GM21360 (cell line): ENCODE results near the gene NR5A1.

Experiments
- ATAC-seq: cut with Tn5 transposase; IDR thresholded peaks from one replicate; pipeline ENCODE4 v1.9.1; 2021; ENCODE audit warnings: mild to moderate bottlenecking, moderate library complexity; ENCODE audit not compliant: unreplicated experiment

NR5A1 gene

DNA sequence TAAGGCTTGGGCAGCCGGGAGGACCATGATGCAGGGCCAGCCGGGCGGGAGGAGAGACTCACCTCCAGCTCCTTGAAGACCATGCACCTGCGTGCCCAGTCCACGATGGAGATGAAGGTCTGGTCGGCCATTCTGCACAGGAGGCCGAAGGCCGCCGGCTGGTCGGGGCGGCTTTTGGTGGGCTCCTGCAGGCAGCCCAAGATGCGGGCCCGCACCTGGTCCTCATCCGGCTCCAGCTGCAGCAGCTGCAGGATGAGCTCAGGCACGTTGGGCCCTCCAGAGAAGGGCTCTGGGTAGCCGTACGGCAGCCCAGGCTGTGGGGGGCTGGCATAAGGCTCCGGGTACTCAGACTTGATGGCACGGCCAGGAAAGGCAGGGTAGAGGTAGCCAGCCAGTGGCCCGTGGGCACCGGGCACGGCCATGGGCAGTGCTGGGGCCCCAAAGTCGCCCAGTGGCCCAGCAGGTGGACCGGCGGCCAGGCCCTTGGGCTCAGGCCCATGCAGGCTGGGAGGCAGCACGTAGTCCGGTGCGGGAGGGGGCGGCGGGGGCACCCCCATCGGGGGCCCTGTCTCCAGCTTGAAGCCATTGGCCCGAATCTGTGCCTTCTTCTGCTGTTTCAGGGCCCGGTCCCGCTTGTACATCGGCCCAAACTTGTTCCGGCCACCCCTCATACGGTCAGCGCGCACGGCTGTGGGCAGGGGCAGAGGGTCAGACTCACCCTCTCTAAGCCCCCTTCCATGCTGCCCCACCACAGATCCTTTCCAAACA lies 7.0 kb downstream of the NR5A1 start:
- no peak for ATAC-seq

DNA sequence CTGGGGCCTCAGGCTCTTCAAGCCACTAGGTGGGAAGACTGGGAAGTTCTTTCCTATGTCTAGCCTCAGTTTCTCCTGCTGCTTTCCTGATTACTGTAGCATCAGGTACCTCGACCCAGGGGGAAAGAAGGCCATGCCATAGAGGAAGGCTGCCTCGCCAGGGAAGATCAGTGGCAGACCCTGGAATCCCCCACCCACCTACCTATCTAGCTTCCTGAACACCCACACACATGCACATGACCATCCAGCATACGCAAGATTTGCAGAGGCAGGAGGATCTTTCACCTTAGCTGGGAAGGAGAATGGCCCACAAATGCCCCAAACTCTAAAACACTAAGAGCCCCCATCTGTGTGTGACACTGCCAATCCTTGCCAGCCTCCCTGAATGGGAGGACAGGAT lies 8.0 kb downstream of the NR5A1 start:
- ATAC-seq, result peak; percentile 41

DNA sequence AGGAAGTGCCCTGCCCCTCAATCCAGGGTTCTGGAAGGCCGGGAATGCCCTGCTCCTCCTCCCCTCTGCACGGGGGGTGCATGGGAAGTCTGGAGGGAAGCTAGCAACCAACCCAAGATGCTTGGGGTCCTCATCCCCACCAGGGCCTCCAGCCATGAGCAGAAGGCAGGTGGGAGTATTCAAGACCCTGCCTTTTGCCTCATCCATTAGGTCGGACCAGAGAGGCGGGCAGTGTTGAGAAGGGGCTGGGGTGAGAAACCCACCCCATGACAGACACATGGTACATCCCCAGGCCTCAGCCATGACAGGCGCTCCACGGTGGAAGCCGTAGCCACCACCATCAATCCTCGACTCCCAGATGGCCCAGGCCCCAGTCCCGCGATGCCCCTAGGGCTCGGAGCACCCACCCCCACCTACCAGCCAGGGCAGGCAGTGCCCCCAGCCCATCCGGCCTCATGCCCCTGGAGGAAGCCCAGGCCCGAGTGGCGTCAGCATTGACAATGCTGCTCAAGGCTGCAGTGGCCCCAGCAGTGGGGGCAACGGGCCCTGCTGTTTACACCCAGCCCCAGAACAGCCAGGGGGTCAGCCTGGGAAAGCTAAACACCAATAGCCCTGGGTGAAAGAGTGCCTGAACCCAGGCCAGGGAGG lies 8.6 kb downstream of the NR5A1 start:
- no peak for ATAC-seq

DNA sequence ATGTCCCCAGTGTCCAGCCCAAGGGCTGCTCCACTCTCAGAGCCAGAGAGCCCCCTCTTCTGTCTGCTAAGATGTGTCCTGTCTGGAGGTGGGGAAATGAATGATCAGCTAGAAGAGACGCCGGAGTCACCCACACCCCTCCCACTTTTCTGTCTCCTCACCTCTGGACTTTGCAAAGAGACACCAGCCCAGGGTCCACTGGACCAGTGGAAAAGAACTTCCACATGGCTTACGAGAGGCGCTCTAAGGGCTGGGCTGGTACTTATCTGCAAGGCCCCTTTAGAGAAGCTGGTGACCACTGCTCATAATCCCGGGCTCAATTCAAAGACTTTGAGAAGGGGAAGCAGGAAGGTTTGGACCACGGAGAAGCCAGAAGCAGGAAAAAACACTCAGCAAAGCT lies 9.2 kb downstream of the NR5A1 start:
- ATAC-seq, result no peak

DNA sequence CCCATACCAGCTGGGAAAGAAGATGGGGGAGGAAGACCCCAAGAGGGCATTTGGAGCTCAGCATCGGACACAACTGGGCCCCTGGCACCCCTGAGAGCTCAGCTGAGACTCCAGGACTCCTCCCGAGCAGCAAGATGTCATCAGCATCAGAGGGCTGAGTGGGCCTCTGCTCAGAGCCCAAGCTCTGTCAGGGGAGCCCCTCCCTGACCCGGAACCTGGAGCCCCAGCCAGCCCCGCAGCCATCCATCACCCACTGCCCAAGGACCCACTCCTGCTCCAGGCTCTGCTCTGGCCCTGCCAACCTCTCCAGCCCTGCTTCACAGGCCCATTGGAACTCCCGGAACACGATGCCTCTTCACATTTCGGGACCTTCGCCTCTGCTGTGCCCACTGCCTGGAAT lies 9.8 kb downstream of the NR5A1 start:
- ATAC-seq, result no peak

DNA sequence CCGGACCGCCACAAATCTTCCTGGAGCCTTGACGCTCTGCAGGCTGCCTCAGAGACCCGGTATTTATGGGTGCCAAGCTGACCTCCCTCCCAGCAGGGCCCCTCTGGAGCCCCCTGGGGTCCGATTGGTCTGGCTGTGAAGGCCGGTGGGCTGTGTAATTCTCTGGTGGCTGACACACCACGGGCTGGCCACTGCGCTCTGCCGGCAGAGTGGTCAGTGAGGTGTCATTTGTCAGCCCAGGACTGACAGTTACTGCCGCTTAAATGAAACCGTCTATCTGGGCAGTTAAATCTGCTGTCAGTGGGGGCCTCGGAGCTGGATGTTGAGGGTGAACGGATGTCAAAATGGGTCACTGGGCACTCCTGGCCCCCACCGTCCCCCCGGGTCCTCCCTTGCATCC lies 10.7 kb downstream of the NR5A1 start:
- no peak for ATAC-seq

DNA sequence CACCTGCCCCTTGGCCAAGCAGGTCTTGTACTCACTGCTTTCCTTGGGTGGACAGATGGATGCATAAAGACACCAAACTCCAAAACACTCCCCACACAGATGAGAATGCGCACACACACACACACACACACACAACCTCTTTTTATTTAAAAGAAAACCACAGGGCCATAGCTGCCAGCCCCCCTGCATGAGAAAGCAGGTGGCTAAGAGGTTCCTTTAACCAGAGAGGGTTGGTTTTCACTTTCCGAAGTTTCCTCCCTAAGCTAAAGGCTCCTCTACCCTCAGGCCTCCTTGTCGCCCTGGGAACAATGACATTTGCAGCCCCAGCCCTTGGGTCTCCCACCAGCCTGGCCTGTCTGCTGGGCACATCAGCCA lies 11.1 kb downstream of the NR5A1 start:
- ATAC-seq, result no peak

DNA sequence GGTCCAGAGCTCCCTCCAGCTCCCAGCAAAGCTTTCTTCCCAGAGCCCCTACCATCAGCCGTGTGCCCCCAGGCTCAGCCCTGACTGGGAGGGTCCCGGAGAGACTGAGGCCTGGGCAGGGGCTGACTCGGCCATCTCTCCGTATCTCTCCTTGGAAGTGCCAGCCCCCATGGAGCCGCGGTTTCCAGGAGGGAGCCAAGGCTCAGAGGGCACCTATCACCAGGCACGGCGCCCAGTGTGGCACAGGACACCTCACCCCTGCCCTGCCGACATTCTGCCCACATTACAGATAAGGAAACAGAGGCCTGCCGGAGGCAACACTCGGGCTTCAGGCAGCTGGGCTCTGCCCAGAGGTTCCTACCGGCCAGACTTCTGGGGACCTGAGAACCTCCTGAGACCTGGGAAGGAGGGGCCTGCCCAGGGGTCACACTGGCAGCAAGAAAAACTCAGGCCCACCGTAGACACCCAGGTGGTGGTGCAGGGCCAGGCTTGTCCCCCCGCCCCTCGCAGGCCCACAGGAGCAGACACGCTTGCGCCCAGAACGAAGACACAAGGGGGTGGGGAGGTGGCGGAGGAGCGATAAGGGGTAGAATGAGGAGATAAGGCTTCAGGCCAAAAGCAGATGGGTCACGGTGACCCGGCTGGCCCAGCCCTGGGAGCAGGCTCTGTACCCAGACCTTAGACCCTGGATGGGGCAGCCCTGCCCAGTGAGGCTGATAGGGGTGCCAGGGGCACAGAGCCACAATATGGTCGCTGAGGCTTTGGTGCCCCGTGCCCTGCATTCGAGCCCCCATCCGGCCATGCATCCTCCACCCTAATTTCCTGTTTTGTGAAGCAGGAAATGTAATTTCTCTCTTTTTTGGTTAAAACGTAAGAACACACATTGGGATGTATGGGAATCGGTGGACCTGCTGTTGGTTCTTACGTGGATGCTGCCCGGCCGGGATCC lies 11.8 kb downstream of the NR5A1 start:
- no peak for ATAC-seq

DNA sequence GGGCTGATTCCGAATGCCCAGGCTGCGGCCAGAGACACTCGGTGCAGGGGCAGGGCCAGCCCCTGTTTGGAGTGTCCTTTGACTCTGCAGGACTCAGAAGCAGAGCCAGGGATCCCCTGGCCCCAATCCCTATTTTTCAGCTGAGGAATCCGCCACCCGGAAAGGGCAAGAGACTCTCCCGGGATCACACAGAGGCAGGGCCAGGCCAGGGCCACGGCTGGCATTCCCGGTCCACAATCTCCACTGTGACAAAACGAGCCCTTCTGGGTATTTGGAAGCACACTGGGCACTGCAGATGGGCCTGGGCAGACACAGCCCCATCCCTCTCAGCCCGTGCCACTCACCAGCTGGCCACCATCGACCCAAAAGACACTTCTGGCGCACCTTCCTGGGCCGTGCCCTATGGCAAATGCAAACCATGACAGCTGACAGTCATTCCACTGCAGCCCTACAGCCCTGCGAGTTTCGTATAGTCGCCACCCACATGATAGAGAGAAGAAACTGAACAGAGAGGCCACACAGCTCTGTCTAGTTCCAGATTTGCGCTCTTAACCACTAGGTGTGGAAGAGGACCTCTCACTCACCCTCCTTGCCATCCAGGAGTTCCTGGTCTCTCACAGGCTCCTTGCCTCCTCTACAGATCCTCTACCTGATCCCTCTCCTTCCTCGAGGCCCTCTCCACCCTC lies 13.3 kb downstream of the NR5A1 start:
- peak; percentile 60 for ATAC-seq

DNA sequence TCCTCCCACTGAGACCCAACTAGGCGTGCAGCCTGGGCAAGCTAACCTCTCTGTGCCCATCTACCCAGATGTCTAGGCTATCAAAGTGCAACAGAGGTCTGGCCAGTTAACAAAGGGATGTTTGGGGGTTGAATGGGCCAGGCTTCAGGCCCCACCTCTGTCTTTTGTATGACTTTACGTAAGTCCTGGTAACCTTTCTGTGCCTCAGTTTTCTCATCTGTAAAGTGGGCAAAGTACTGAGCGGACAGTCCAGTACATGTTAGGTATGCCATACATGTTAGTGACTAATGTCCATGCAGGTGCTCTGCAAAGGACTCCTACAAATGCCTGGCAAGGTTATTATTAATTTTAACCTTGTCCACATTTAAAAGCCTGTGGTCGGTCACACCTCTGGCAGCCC lies 14.0 kb downstream of the NR5A1 start:
- no peak for ATAC-seq

DNA sequence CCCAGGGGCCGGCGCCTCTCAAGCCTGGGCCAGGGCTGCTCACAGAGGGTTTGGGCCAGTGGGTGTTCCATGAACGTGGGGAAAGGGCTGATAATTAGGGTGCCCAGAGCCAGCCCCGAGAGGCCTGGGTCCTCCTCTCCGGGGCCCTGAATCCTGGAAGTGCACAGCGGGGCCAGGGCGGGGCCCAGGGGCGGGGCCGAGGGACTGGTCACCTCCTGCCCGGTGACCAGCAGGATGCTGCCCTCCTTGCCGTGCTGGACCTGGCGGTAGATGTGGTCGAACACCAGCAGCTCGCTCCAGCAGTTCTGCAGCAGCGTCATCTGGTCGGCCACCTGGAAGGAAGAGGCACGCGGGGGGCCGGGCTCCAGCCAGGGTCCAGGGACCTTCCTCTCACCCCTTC lies 14.4 kb downstream of the NR5A1 start:
- no peak for ATAC-seq

DNA sequence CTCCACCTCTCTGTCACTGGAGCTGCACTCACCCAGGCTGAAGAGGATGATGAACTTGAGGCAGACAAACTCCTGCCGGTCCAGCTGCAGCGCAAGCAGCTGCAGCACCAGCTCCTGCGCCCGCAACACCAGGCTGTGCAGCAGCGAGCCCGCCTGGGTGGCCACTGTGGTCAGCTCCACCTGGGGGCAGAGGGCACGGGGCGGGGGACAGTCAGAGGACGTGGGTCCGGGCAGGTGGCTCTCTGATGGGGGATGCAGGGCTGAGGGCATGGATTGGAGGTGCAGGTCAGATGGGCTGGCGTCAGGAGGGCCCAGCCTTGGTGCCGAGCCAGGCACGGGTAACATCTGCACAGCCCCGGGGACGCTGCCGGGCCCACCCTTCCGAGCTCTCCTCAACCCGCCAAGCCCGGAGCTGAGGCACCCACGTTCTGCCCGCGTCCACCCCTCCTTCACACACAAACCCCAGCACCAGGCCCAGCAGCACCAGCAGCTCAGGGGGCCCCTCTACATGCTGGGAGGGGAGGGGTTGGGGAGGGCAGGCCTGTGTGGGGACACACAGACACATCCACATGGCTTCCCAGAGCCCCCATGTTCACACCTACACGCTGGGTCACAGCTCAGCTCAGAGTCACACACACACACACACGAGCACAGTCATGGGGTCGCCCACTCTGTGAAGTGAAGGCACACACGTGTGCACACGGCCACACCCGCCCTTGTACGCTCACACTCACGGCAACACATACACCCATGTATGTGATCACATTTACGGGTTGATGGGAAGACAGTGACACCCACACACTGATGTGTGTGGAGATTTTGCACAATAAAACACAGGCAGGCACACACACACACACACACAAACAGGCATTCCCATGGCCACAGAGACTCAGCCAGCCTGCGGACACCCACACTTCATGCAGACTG lies 15.9 kb downstream of the NR5A1 start:
- no peak for ATAC-seq

DNA sequence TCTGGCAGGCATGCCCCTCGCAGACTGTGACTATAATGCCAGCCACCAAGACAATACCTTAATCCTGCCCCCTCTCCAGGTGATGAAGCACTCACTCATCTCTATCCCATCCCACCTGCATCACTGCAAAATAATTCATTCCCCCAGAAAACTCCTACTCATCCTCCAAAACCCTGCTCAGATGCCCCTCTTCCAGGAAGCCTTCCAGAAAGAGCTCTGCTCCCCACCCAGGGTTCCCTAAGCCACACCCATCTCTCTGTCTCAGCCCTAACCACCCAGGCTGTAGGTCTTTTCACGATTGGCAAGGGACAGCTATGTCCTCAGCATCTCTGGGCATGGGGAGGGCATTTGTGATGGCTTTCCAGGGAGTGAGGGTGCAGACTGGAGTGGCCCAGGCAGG lies 17.2 kb downstream of the NR5A1 start:
- ATAC-seq, result no peak

DNA sequence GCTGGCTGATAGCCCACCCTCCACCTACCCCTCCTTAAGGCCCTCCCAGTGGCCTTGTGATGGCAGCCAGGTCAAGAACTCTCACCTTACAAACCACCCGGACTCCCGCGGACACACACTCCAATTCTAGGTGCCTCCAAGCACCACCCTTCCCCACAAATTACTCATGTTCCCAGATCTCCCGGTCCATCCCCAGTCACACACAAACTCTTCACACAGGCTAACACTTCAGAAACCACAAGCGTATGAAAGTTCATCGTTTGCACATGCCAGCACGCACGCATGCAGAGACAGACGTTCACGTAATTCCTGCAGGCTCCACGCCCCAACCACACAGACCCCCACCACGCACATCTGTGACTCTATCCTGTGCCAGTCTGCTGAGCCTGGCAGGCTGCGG lies 18.0 kb downstream of the NR5A1 start:
- no peak for ATAC-seq

DNA sequence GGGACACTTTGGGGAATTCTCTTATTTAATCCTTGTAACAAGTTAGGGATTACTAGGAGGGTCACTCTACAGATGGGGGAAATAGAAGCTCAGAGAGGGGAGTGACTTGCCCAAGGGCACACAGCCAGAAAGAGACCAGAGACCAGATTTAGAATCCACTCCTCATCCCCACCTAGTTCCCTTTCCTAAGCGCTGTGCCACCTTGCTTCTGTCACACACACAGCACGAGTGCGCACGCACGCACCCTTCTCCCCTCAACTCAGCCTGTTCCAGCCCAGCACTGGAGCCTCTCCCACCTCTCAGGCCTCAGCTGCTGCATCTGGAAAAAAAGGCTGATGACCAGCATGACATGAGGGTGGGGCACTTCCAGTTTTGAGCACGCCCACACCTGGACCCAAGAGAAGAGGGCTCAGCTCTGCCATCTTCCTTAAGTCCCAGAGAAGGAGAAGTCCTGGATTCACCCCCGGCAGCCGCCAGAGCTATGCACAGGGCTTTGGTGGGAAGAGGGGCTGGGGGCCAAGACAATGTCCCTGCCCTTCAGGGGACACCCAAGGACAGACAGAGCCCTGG lies 18.5 kb downstream of the NR5A1 start:
- ATAC-seq, result no peak

DNA sequence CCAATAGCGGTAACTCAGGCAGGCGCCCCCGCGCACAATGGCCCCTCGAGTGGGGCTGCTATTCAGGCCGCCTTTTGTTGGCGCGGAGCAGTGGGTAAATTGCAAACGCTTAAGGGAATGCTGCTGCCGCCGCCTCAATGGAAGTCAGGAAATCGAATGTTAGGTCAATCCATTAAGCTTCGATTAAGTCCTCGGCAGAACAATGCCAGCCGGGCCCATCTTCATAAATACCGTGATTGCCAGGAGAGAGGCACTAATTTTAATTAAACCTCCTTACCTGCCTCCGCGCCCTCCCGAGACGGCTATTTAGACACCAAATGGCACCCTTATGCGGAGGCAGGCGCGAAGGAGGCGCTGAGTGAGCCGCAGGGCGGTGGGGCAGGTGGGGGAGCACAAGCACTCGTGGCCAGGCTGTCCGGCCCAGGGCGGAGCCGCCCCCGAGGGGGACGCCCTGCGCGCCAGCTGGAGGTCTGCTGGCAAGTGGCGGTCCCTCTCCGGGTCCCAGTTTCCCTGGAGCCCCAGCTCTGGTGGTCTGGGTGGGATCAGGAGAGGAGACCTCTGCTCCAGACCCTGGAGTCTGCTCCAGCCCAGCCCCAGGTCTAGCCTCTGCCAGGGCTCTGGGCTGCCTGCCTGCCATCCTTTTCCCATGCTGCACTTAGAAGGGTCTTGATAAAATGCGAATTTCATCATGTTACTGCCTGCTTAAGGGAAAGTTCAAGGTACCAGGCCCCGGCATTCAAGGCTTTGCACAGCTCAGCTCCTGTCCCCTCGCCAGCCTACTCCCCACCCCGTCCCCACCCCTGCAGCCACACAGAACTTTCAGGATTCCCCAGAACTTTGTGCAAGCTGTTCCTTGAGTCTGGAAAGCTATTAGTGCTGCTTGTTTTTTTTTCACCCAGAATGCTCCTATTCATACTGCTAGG lies 19.7 kb downstream of the NR5A1 start:
- no peak for ATAC-seq

DNA sequence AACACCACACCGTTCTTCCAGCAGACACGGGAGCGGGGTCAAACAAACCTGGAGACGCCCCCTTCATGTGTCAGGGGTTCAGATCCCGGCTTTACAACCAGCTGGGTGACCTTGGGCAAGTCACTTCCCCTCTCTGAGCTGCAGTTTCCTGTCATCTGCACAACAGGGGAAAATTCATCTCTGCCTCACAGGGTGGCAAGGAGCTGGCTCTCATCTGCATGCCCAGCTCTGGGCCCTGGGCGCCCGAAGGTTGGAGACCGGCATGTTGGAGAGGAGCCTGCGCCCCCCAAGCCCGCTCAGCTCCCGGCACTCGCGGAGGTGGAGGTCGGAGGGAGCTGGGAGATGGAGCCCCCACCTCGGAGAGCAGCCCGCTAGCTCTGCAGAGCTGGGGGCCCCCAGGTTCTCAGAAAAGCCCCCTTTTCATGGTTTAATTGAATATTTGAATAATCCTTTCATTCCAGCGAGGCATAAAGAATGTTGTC lies 20.4 kb downstream of the NR5A1 start:
- no peak for ATAC-seq

DNA sequence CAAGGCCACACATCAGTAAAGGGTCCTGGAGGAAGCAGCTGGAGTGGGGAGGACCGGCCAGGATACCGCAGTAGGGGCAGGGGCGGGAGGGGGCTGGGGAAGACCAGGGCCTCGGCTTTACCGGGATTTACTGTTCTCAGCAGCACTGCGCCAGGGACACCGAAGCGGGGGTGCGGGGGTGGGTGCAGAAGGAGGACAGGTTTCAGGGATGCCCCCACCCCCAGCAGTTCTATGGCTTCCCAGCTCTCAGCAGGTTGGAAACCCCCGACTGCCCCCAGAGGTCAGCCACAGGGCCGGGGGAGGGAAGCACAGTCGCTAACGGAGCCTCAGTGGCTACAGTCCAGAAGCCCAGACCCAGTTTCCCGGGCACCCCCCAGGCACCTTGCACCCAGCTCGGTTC lies 21.3 kb downstream of the NR5A1 start:
- no peak for ATAC-seq

DNA sequence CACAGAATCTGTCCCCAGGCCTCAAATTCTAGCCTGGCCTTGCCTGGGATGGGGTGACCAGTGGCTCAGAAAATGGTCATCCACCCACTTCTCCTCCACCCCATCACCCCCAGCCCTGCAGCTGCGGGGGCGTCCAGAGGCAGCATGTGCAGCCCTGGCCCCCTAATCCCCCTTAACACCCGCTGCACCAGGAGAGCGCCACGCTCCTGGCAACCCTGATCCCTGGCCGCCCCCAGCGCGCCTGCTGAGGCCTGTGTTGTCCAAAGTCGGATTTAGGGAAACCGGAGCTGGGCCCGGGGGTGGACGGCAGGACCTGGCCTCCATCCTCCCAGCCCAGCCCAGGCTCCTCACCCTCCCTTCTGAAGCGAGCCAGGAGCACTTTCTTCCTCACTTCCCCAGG lies 22.0 kb downstream of the NR5A1 start:
- ATAC-seq, result no peak
